ENCODE data around the gene LCAT.
"Not testable (repeated sequence)": the region's sequence is repeated elsewhere in the genome, so short reads cannot be mapped to it uniquely, and the experiment has no call there.

The LCAT gene

GRCh38 chr16:67931712-67932461 is 12.0 kb downstream of the LCAT start, which contains the start of gene CTRL:
CTRL (minus strand) TSS chr16:67931862; CDS start chr16:67931852, 10 bp downstream.
- DNase-seq (ENCODE audit: low read depth in 2 of 2), result no peak

DNA sequence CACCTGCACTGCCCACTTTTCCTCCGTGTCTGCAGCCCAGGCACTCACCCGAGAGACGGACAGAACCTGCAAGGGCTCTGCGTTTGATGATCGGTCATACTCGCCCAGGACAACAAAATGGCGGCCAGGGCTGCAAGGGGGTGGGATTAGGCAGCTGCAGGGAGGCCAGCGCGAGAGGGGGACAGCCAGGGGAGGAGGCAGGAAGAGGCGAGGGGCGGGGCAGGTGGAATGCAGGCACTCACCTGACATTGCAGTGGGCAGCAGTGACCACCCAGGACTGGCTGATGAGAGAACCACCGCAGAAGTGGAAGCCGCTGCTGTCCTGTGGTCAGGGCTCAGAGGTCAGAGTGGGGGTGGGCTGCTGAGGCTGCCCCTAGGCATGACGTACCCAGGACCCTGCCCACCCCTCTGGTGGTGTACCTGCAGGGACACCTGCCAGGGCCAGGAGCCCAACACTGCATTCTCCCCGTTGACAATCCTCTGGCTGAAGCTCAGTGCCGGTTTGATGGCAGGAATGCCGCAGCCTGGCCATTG is 13.2 kb downstream of the LCAT start:
- no peak for DNase-seq (ENCODE audit: low read depth in 2 of 2)

DNA sequence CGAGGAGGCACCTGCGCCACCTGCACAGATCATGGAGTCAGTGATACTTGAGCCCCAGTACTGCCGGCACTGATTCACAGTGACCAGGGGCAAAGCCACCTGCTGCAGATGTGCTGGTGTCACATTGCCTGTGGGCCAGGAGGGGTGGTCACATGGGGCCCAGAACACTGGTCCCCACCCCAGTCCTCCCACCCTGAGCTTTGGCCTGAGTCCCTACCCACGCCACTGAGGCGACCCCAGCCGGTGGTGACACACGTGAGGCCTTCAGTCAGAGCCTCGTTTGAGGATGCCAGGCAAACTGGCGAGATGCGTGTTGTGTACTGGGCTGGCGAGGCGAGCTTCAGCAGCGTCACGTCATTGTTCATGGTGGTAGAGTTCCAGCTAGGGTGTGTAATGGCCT is 13.7 kb downstream of the LCAT start:
- no peak for DNase-seq (ENCODE audit: low read depth in 2 of 2)

DNA sequence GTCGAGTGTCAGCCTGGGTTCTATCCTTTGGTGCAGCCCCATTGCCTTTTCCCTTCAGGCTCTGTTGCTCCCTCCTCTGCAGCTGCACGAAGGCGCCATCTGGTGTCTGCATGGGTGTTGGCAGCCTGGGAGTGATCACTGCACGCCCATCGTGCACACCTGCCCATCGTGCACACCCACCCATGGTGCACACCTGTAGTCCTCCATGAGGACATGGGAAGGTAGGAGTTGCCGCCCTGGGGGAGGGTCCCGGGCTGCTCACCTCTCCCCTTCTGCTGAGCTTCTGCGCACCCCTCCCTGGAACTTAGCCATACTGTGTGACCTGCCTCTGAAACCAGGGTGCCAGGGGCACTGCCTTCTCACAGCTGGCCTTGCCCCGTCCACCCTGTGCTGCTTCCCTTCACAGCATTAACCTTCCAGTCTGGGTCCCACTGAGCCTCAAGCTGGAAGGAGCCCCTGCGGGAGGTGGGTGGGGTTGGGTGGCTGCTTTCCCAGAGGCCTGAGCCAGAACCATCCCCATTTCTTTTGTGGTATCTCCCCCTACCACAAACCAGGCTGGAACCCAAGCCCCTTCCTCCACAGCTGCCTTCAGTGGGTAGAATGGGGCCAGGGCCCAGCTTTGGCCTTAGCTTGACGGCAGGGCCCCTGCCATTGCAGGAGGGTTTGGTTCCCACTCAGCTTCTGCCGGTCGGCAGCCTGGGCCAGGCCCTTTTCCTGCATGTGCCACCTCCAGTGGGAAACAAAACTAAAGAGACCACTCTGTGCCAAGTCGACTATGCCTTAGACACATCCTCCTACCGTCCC is 15.2 kb downstream of the LCAT start:
- DNase-seq (ENCODE audit: low read depth in 2 of 2), result peak; percentile 40 to 60

DNA sequence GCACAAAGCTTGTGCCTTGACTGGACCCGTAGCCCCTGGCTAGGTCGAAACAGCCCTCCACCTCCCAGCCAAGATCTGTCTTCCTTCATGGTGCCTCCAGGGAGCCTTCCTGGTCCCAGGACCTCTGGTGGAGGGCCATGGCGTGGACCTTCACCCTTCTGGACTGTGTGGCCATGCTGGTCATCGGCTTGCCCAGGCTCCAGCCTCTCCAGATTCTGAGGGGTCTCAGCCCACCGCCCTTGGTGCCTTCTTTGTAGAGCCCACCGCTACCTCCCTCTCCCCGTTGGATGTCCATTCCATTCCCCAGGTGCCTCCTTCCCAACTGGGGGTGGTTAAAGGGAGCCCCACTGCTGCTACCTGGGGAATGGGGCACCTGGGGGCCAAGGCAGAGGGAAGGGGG is 15.8 kb downstream of the LCAT start:
- DNase-seq (ENCODE audit: low read depth in 2 of 2), result no peak

DNA sequence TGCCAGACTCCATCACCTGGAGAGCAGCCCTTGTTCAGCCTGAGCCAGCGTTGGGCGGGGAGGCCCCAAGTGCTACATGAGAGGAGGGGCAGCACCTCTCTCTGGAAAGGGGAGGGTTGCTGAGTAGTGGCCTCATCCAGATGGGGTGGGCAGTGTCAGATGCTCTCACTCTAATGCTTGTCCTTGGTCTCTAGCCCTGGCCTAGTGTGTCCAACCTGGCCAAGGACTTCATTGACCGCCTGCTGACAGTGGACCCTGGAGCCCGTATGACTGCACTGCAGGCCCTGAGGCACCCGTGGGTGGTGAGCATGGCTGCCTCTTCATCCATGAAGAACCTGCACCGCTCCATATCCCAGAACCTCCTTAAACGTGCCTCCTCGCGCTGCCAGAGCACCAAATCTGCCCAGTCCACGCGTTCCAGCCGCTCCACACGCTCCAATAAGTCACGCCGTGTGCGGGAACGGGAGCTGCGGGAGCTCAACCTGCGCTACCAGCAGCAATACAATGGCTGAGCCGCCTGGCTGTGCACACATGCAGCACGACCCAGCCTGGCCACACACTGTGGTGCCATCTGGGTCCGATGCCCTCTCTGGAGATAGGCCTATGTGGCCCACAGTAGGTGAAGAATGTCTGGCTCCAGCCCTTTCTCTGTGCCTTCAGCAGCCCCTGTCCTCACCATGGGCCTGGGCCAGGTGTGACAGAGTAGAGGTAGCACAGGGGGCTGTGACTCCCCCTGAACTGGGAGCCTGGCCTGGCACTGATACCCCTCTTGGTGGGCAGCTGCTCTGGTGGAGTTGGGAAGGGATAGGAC is 16.6 kb downstream of the LCAT start:
- no peak for DNase-seq (ENCODE audit: low read depth in 2 of 2)

DNA sequence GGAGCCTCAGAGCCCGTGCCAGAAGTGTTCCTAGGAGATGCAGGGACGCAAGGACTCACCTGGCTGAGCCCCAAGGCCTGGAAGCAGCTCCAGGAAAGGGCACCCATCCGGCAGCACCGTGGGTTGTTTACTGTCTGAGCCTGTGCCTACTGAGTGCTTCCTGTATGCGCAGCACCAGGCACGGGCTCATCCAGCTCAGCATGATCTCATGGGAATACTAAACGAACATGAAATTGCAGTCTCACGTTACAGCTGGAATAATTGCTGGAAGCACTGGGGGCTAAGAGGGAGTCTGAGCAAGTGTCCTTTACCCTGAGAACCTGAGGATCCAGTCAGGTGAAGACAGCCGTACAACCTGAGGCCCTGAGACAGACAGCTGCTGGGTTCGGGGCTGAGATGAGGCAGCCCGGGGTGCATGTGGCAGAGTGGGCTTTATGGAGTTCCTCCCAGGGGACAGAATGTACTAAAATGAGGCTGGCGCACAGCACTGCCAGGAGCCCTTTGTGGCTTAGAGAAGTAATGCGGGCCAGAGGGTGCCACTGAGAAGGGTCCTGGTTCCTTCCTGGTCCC is 17.7 kb downstream of the LCAT start:
- no peak for DNase-seq (ENCODE audit: low read depth in 2 of 2)

- DNase-seq (ENCODE audit: low read depth in 2 of 2), result no peak
Measured at GRCh38 chr16:67924140-67924906, 19.6 kb downstream of the LCAT start.

GRCh38 chr16:67923414-67924116 is 20.4 kb downstream of the LCAT start:
- no peak for DNase-seq (ENCODE audit: low read depth in 2 of 2)

GRCh38 chr16:67922740-67923139 is 21.2 kb downstream of the LCAT start:
- no peak for DNase-seq (ENCODE audit: low read depth in 2 of 2)

DNA sequence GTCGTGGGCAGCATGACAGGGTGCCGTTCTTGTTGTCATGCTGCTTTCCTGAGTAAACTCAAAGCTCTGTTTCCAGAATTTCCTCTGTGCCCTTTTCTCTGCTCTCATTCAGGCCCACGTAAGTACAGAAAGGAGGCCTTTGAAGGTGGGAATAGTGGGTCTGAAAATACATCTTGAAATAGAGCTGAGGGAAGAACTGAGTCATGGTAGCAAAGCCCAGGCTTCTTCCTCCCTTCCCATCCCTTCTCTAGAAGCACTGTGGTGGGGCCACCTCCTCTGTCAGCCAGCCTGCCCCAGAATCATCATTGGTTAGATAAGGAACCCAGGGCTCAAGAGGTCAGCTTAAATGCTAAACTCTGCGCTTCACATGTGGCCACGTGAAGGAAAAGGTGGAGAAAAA is 21.7 kb downstream of the LCAT start:
- DNase-seq (ENCODE audit: low read depth in 2 of 2), result no peak

- DNase-seq (ENCODE audit: low read depth in 2 of 2), result no peak
Measured at GRCh38 chr16:67919622-67920221, 24.2 kb downstream of the LCAT start.

DNA sequence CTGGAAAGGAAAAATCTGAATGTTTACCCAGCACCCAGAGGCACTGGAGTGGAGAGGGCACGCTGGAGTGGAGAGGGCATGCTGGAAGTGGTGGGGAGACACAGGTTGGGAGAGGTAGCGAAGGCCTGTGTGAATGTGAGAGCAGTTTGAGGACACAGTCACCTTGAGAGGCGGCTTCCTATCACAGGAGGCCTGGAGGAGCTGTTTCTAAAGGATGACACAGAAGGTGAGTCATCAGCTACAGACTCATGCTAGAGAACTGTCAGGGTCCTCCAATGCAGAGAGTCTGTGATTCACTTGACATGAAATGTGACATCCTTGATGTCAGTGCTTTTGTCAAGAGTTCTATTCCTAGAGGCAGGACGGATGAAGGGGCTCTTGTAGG is 26.1 kb downstream of the LCAT start:
- DNase-seq (ENCODE audit: low read depth in 2 of 2), result peak in 1 of 2 donors; percentile 31

GRCh38 chr16:67917140-67917851 is 26.6 kb downstream of the LCAT start:
- DNase-seq (ENCODE audit: low read depth in 2 of 2), result no peak

DNA sequence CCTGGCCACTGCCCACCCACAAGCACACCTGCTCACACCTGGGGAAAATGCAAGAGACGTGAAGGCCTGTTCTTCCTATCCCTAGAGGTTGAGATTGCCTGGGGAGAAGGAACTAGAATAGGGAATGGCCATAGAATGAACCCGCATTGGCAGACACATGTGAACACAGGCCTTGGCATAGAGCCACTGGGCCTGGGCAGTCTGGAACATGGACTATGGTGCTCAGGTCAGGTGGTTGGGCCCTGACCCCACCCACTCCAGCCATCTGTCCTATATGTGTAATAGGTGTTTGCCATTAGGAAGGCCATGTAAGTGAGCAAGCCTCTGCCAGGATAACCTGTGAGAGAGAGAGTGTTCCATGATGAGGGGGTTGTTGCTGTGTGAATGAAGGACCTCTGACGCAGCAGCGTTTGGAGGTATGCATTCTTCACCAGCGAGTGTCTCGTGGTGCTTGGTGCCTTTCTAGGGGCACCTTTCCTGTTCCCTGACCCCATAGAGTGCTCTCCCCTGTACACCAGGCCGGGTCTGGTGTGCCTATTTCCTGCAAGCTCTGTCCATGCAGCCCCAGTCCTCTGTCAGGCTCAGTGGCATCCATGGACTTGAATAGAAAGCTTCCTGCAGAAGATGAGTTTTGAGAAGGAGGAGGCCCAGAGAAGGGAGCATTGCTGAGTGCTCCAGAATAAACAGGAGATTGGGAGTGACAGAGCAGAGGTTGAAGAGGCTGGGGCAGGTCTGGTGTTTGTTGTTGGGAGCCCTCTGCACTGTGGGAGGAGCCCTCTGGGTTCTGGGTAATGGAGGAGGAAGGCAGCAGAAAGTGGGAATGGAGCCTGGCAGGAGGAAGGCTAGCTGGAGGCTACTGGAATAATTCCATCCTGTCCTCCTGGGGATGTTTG is 27.8 kb downstream of the LCAT start:
- no peak for DNase-seq (ENCODE audit: low read depth in 2 of 2)

DNA sequence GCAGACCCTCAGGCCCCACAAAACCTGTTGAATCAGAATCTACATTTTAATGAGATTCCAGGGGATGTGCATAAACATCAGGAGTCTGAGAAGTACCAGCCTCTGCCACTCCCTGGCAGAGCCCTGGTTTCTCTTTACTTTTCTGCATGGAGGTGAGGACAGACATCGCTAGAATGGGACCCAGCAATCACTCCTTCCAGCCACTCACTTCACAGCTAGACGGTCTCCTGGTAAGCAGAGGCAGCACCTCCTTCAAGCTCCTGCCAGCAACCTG is 28.5 kb downstream of the LCAT start:
- DNase-seq (ENCODE audit: low read depth in 2 of 2), result not testable (repeated sequence)

DNA sequence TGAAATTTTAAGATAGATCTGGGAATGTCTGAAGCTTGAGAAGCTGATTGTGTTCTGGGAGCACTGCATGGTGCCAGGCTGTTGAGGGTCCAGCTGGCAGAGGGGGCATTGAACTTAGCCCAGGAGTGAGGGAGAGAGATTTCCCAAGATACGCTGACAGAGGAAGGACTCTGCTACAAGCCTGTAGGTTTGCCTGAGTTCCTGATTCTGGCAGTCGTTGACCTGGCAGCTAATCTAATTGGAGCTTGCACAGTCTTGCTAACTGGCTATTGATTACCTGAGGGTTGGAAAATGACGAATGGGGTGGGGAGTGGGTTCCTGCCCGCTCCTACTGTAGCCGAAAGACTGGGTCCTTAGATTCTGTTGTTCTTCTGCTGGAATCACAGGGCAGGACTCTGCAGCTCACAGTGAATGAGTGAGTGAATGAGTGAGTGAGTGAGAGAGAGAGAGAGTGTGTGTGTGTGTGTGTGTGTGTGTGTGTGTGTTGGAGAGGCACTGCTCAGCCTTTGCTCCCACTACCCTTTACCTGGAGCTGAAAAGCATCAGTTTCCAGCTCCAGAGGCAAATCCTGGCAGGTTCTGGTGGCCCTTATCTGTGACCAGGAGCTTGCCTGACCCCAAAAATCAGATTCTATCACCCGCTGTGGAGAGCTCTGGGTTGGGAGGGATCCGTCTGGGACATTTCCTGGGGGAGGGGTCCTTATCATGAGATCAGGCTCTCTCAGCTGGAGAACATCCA is 29.0 kb downstream of the LCAT start:
- no peak for DNase-seq (ENCODE audit: low read depth in 2 of 2)

- DNase-seq (ENCODE audit: low read depth in 2 of 2), result no peak
Measured at GRCh38 chr16:67910158-67910557, 33.8 kb downstream of the LCAT start.
